CD4-positive, alpha-beta T cell treated with Interleukin-4 for 1 hour (primary cell): Measurements from ENCODE around the gene DCXR.
A peak's percentile ranks its signal among the peaks of the same experiment; 100 is the strongest.

Experiments
- DNase-seq, 2 donors: peaks; one replicate each; pipeline ENCODE4 v3.0.0-alpha.2; 2020 to 2022

DCXR gene

GRCh38 chr17:82072827-82073226, 35.3 kb upstream of the DCXR start:
- no peak for DNase-seq

- DNase-seq = no peak
These were observed 33.1 kb upstream of the DCXR start for GRCh38 chr17:82070611-82071010.

GRCh38 chr17:82065638-82066303, 28.3 kb upstream of the DCXR start, which contains the start of gene DUS1L:
Gene DUS1L (minus strand): TSS chr17:82065804. CDS start chr17:82065059, 745 bp downstream.
- DNase-seq = peak; percentile 64 to 75

- no peak for DNase-seq
These were observed 27.7 kb upstream of the DCXR start for GRCh38 chr17:82065193-82065637.

GRCh38 chr17:82064433-82065192, 27.1 kb upstream of the DCXR start:
- DNase-seq = no peak

- DNase-seq = no peak
These were observed 26.2 kb upstream of the DCXR start for GRCh38 chr17:82063424-82064415.

GRCh38 chr17:82062984-82063368, 25.5 kb upstream of the DCXR start:
- no peak for DNase-seq

GRCh38 chr17:82062076-82062983, 24.8 kb upstream of the DCXR start:
- no peak for DNase-seq

GRCh38 chr17:82061047-82061925, 23.8 kb upstream of the DCXR start:
- DNase-seq = no peak

GRCh38 chr17:82060614-82061013, 23.1 kb upstream of the DCXR start:
- DNase-seq = no peak

GRCh38 chr17:82060001-82060380, 22.5 kb upstream of the DCXR start:
- DNase-seq = no peak

- no peak for DNase-seq
These were observed 21.9 kb upstream of the DCXR start for GRCh38 chr17:82059272-82060000.

GRCh38 chr17:82058855-82059249, 21.4 kb upstream of the DCXR start:
- no peak for DNase-seq

GRCh38 chr17:82058230-82058854, 20.8 kb upstream of the DCXR start:
- no peak for DNase-seq

GRCh38 chr17:82056729-82057621, 19.5 kb upstream of the DCXR start:
- DNase-seq = no peak

GRCh38 chr17:82055965-82056728, 18.6 kb upstream of the DCXR start:
- DNase-seq = no peak

- no peak for DNase-seq
These were observed 17.8 kb upstream of the DCXR start for GRCh38 chr17:82055023-82055964.
